Sigmoid colon (tissue), 4 donors: ENCODE results near the gene SHC3.

ENCODE experiments used
- CTCF ChIP-seq, 4 experiments: fragments of 450-650 bp in 3 of 4; fragments of 200-600 bp in 1 of 4; IDR thresholded peaks; one replicate each; pipeline ENCODE4 v1.5.1; 2016 to 2019; ENCODE audit warnings: antibody characterized with exemption in 4 of 4, mild to moderate bottlenecking in 3 of 4, moderate library complexity in 2 of 4
- EP300 ChIP-seq, 4 donors: sonication (generic); formaldehyde crosslinking; IDR thresholded peaks; one replicate each; pipeline ENCODE4 v1.6.1; 2017; ENCODE audit warnings: antibody characterized with exemption in 4 of 4
- POLR2A ChIP-seq, 2 donors: fragments of 450-650 bp; IDR thresholded peaks; one replicate each; pipeline ENCODE4 v1.6.1; 2016; ENCODE audit warnings: antibody characterized with exemption in 2 of 2, mild to moderate bottlenecking in 2 of 2, moderate library complexity in 2 of 2
- POLR2AphosphoS5 ChIP-seq, 4 donors: sonication (generic); formaldehyde crosslinking; IDR thresholded peaks; one replicate each; pipeline ENCODE4 v1.6.1; 2017; ENCODE audit warnings: antibody characterized with exemption in 4 of 4

- TF ChIP-seq EP300 (IDR thresholded peaks at IDR 0.05) (no peak), CTCF (IDR thresholded peaks at IDR 0.05) (no peak), POLR2A (IDR thresholded peaks at IDR 0.05) (no peak), POLR2AphosphoS5 (IDR thresholded peaks at IDR 0.05) (no peak)
Measured at GRCh38 chr9:89049646-89050045, 129.0 kb downstream of the SHC3 start.
